Left hindlimb (tissue), 1 donor: ENCODE measurements around the gene CNTLN.
"Not testable (repeated sequence)": the region's sequence is repeated elsewhere in the genome, so short reads cannot be mapped to it uniquely, and the experiment has no call there.

Source experiments
- DNase-seq: peaks from one replicate; pipeline ENCODE4 v3.0.0-alpha.2; 2018

The CNTLN gene

GRCh38 chr9:17134396-17135294 is at the start of gene CNTLN:
CNTLN (plus strand) TSS chr9:17135040; CDS start chr9:17135066, 26 bp downstream.
- peak; percentile 97 for DNase-seq

- DNase-seq: no peak
Measured at GRCh38 chr9:17088566-17088965, 46.3 kb upstream of the CNTLN start.

- DNase-seq: no peak
Measured at GRCh38 chr9:17090041-17090440, 44.8 kb upstream of the CNTLN start.

GRCh38 chr9:17116400-17116837 is 18.4 kb upstream of the CNTLN start:
- DNase-seq: no peak

- DNase-seq: no peak
Measured at GRCh38 chr9:17117372-17117771, 17.5 kb upstream of the CNTLN start.

GRCh38 chr9:17120203-17120602 is 14.6 kb upstream of the CNTLN start:
- no peak for DNase-seq

- no peak for DNase-seq
Measured at GRCh38 chr9:17121264-17121663, 13.6 kb upstream of the CNTLN start.

GRCh38 chr9:17130291-17130690 is 4.5 kb upstream of the CNTLN start:
- DNase-seq: no peak

GRCh38 chr9:17130725-17131124 is 4.1 kb upstream of the CNTLN start:
- no peak for DNase-seq

- DNase-seq: no peak
Measured at GRCh38 chr9:17131494-17131893, 3.3 kb upstream of the CNTLN start.

GRCh38 chr9:17135295-17136160 is 688 bp downstream of the CNTLN start:
- DNase-seq: peak; percentile 72

GRCh38 chr9:17137566-17137965 is 2.7 kb downstream of the CNTLN start:
- no peak for DNase-seq

- no peak for DNase-seq
Measured at GRCh38 chr9:17138503-17138902, 3.7 kb downstream of the CNTLN start.

- DNase-seq: no peak
Measured at GRCh38 chr9:17140418-17140817, 5.6 kb downstream of the CNTLN start.

GRCh38 chr9:17148324-17148723 is 13.5 kb downstream of the CNTLN start:
- no peak for DNase-seq

- DNase-seq: no peak
Measured at GRCh38 chr9:17159469-17159868, 24.6 kb downstream of the CNTLN start.

- no peak for DNase-seq
Measured at GRCh38 chr9:17160327-17160726, 25.5 kb downstream of the CNTLN start.

- DNase-seq: no peak
Measured at GRCh38 chr9:17165764-17166163, 30.9 kb downstream of the CNTLN start.

- DNase-seq: no peak
Measured at GRCh38 chr9:17166346-17166745, 31.5 kb downstream of the CNTLN start.

- no peak for DNase-seq
Measured at GRCh38 chr9:17171309-17172094, 36.7 kb downstream of the CNTLN start.

- DNase-seq: not testable (repeated sequence)
Measured at GRCh38 chr9:17177496-17177895, 42.7 kb downstream of the CNTLN start.

GRCh38 chr9:17185481-17186029 is 50.7 kb downstream of the CNTLN start:
- no peak for DNase-seq

GRCh38 chr9:17191082-17191481 is 56.2 kb downstream of the CNTLN start:
- no peak for DNase-seq
